ENCODE data around the gene CES3.

Gene CES3

GRCh38 chr16:66935314-66936011, 25.6 kb upstream of the CES3 start, which contains the start of gene CES2:
TSS of gene CES2 (plus strand) at chr16:66935516. CDS start at chr16:66935636, 120 bp downstream.
- peaks cover 34% of the 10 kb centered on the region for H3K4me1 ChIP-seq (ENCODE audit: insufficient read depth, low read length, poor library complexity, severe bottlenecking)
- H3K9me3 ChIP-seq (ENCODE audit: insufficient read depth, low read depth, low read length) = no peaks in the 10 kb centered on the region
- H3K36me3 ChIP-seq (ENCODE audit: insufficient read depth, low read length) = 0 out of 2 replicates have a peak, but pooled peaks cover 3% of the 10 kb centered on the region
- H3F3A ChIP-seq (ENCODE audit: low read depth) = no peaks in the 10 kb centered on the region
- H3K4me2 ChIP-seq (ENCODE audit: low read depth, low read length, poor library complexity, severe bottlenecking) = peak within 1 kb of the TSS; percentile 99
- peaks cover 47% of the 10 kb centered on the region for H3K79me2 ChIP-seq (ENCODE audit: insufficient read depth, low read length)
- H4K20me1 ChIP-seq (ENCODE audit: insufficient read depth, low read length, poor library complexity, severe bottlenecking) = peaks cover 14% of the 10 kb centered on the region
- H2AFZ ChIP-seq (ENCODE audit: low read length) = peak within 1 kb of the TSS; percentile 80
- peak within 1 kb of the TSS; percentile 97 for H3K9ac ChIP-seq (ENCODE audit: low read depth, low read length, poor library complexity, severe bottlenecking)
- H3K4me3 ChIP-seq (ENCODE audit: low read length, poor library complexity, severe bottlenecking) = peak within 1 kb of the TSS; percentile 94
- H3K27me3 ChIP-seq (ENCODE audit: insufficient read depth, low read length, poor library complexity, severe bottlenecking) = no peaks in the 10 kb centered on the region
- TF ChIP-seq, protein P1, sequence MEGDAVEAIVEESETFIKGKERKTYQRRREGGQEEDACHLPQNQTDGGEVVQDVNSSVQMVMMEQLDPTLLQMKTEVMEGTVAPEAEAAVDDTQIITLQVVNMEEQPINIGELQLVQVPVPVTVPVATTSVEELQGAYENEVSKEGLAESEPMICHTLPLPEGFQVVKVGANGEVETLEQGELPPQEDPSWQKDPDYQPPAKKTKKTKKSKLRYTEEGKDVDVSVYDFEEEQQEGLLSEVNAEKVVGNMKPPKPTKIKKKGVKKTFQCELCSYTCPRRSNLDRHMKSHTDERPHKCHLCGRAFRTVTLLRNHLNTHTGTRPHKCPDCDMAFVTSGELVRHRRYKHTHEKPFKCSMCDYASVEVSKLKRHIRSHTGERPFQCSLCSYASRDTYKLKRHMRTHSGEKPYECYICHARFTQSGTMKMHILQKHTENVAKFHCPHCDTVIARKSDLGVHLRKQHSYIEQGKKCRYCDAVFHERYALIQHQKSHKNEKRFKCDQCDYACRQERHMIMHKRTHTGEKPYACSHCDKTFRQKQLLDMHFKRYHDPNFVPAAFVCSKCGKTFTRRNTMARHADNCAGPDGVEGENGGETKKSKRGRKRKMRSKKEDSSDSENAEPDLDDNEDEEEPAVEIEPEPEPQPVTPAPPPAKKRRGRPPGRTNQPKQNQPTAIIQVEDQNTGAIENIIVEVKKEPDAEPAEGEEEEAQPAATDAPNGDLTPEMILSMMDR (conservative IDR thresholded peaks at IDR 0.05; ENCODE audit: low read length) = no peak
- no peak for TF ChIP-seq EZH2phosphoT487 (IDR thresholded peaks at IDR 0.05; ENCODE audit: borderline replicate concordance)
- H3K9me2 ChIP-seq (replicated peaks; ENCODE audit: low read depth, low read length) = no peaks in the 10 kb centered on the region

DNA sequence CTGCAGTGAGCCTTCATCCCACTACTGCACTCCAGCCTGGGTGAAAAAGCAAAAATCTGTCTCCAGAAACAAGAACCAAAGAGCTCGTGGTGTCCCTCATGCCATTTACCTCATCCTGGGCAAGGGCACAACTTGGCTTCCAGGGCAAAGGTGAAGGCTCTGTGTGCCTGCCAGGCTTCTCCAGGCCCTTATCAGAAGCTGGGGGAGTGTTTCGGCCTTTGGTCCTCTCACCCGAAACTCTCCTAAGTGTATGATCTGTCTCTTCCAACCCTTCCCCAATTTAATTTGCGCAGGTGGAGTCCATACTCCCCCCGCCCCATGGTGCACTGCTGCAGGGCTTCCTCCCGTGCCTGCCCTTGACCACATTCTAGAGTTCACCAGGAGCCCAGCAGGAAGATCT, 24.6 kb upstream of the CES3 start:
- H2AFZ ChIP-seq (ENCODE audit: low read length) = no peak overlapping the region
- no peaks in the 10 kb centered on the region for H3K9me3 ChIP-seq (ENCODE audit: insufficient read depth, low read depth, low read length)
- H3K36me3 ChIP-seq (ENCODE audit: insufficient read depth, low read length) = 0 out of 2 replicates have a peak, but pooled peaks cover 7% of the 10 kb centered on the region
- H3K9ac ChIP-seq (ENCODE audit: low read depth, low read length, poor library complexity, severe bottlenecking) = peak overlapping the region; percentile 97
- H3K4me2 ChIP-seq (ENCODE audit: low read depth, low read length, poor library complexity, severe bottlenecking) = peak overlapping the region; percentile 99
- no peaks in the 10 kb centered on the region for H3F3A ChIP-seq (ENCODE audit: low read depth)
- peaks cover 34% of the 10 kb centered on the region for H3K4me1 ChIP-seq (ENCODE audit: insufficient read depth, low read length, poor library complexity, severe bottlenecking)
- H4K20me1 ChIP-seq (ENCODE audit: insufficient read depth, low read length, poor library complexity, severe bottlenecking) = peaks cover 14% of the 10 kb centered on the region
- peaks cover 47% of the 10 kb centered on the region for H3K79me2 ChIP-seq (ENCODE audit: insufficient read depth, low read length)
- H3K9me2 ChIP-seq (replicated peaks; ENCODE audit: low read depth, low read length) = no peaks in the 10 kb centered on the region
- no peaks in the 10 kb centered on the region for H3K27me3 ChIP-seq (ENCODE audit: insufficient read depth, low read length, poor library complexity, severe bottlenecking)
- no peak for TF ChIP-seq EZH2phosphoT487 (IDR thresholded peaks at IDR 0.05; ENCODE audit: borderline replicate concordance)
- TF ChIP-seq, protein P1 (conservative IDR thresholded peaks at IDR 0.05; ENCODE audit: low read length) = no peak
- peak overlapping the region; percentile 94 for H3K4me3 ChIP-seq (ENCODE audit: low read length, poor library complexity, severe bottlenecking)

DNA sequence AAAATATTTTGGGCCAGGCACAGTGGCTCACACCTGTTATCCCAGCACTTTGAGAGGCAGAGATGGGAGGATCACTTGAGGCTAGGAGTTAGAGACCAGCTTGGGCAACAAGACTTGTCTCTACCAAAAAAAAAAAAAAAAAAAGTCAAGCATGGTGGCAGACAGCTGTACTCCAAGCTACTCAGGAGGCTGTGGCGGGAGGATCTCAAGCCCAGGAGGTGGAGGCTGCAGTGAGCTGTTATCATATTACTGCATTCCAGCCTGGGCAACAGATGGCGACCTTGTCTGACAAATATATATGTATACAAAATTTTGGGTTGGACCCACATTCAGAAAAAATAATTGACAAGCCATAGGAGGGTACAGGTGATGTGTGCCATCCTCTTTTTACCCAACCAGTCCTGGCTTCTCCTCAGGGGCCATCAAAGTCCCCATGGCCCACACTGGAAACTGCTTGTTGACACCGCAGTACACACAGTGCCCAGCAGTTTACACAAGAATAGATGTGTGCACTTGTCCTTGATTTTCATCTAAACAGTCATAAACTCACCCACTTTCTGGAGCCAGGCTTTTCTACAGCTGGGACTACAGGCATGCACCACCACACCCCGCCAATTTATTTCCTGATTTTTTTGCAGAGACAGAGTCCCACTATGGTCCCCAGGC, 24.0 kb upstream of the CES3 start:
- Histone ChIP-seq H3K79me2 (ENCODE audit: insufficient read depth, low read length) (peaks cover 47% of the 10 kb centered on the region), H3K9ac (ENCODE audit: low read depth, low read length, poor library complexity, severe bottlenecking) (peak overlapping the region; percentile 97), H3K4me2 (ENCODE audit: low read depth, low read length, poor library complexity, severe bottlenecking) (peak overlapping the region; percentile 99), H3F3A (ENCODE audit: low read depth) (no peaks in the 10 kb centered on the region), H3K9me2 (replicated peaks; ENCODE audit: low read depth, low read length) (no peaks in the 10 kb centered on the region), H2AFZ (ENCODE audit: low read length) (no peak overlapping the region), H3K4me3 (ENCODE audit: low read length, poor library complexity, severe bottlenecking) (peak overlapping the region; percentile 94), H4K20me1 (ENCODE audit: insufficient read depth, low read length, poor library complexity, severe bottlenecking) (peaks cover 14% of the 10 kb centered on the region), H3K36me3 (ENCODE audit: insufficient read depth, low read length) (peaks cover 10% of the 10 kb centered on the region; the same call in 1 of the 2 replicates), H3K27me3 (ENCODE audit: insufficient read depth, low read length, poor library complexity, severe bottlenecking) (no peaks in the 10 kb centered on the region), H3K4me1 (ENCODE audit: insufficient read depth, low read length, poor library complexity, severe bottlenecking) (peaks cover 34% of the 10 kb centered on the region), H3K9me3 (ENCODE audit: insufficient read depth, low read depth, low read length) (no peaks in the 10 kb centered on the region)
- no peak for TF ChIP-seq EZH2phosphoT487 (IDR thresholded peaks at IDR 0.05; ENCODE audit: borderline replicate concordance)
- TF ChIP-seq, protein P1 (conservative IDR thresholded peaks at IDR 0.05; ENCODE audit: low read length) = peak; percentile 12; the same call in 1 of the 2 replicates
